T-helper 2 cell treated with Interferon-gamma antibody and Interleukin-4, amounts not matched to agents 100 ng/mL and 5 ng/mL, for 36 hours (primary cell): ENCODE measurements around the gene DTNBP1. TPM values are rescaled to one million over a fixed set of nuclear protein-coding genes. Genes with fewer than 3 reads are reported as not detected.

Source experiments
- intact Hi-C: fragments of 100-400 bp; cut with micrococcal nuclease; formaldehyde crosslinking; loops from one replicate; pipeline ENCODE4 v1.15.1; 2023
- total RNA-seq: library from RNA; stranded (reverse); gene quantifications from 2 replicates; pipeline ENCODE4 v1.2.3, GENCODE V29; 2022

Gene DTNBP1
- total RNA-seq, 1 donor from 2014 or later: 25.3 TPM

- intact Hi-C loops: loop anchor here (10.0 kb wide), 2 partner anchors 1412 to 1712 kb away; no protein-coding TSS in a partner anchor
Observed at GRCh38 chr6:15626878-15627674, 35.8 kb downstream of the DTNBP1 start.

- intact Hi-C loops: loop anchor here (10.0 kb wide), 2 partner anchors 1411 to 1711 kb away; no protein-coding TSS in a partner anchor
Observed at GRCh38 chr6:15626160-15626559, 36.7 kb downstream of the DTNBP1 start.

- intact Hi-C loops: loop anchor here (2.0 to 10.0 kb wide), 3 partner anchors 133 to 1709 kb away; no protein-coding TSS in a partner anchor
Observed at GRCh38 chr6:15623276-15624116, 39.3 kb downstream of the DTNBP1 start.

- intact Hi-C loops: loop anchor here (2.0 to 10.0 kb wide), 3 partner anchors 131 to 1707 kb away; no protein-coding TSS in a partner anchor
Observed at GRCh38 chr6:15622045-15622740, 40.6 kb downstream of the DTNBP1 start.

GRCh38 chr6:15621203-15622044 is 41.4 kb downstream of the DTNBP1 start:
- intact Hi-C loops: loop anchor here (2.0 to 10.0 kb wide), 3 partner anchors 131 to 1707 kb away; no protein-coding TSS in a partner anchor

GRCh38 chr6:15620611-15621010 is 42.2 kb downstream of the DTNBP1 start:
- intact Hi-C loops: loop anchor here (10.0 kb wide), 2 partner anchors 1406 to 1706 kb away; no protein-coding TSS in a partner anchor

- intact Hi-C loops: no loop called here
Observed at GRCh38 chr6:15619330-15619729, 43.5 kb downstream of the DTNBP1 start.

- intact Hi-C loops: no loop called here
Observed at GRCh38 chr6:15618685-15619084, 44.1 kb downstream of the DTNBP1 start.

GRCh38 chr6:15616261-15616660 is 46.6 kb downstream of the DTNBP1 start:
- intact Hi-C loops: no loop called here

- intact Hi-C loops: no loop called here
Observed at GRCh38 chr6:15615802-15616201, 47.0 kb downstream of the DTNBP1 start.

GRCh38 chr6:15614277-15614676 is 48.6 kb downstream of the DTNBP1 start:
- intact Hi-C loops: no loop called here

- intact Hi-C loops: no loop called here
Observed at GRCh38 chr6:15608396-15608795, 54.4 kb downstream of the DTNBP1 start.

- intact Hi-C loops: no loop called here
Observed at GRCh38 chr6:15607603-15608002, 55.2 kb downstream of the DTNBP1 start.

- intact Hi-C loops: no loop called here
Observed at GRCh38 chr6:15606347-15606746, 56.5 kb downstream of the DTNBP1 start.

GRCh38 chr6:15604843-15605242 is 58.0 kb downstream of the DTNBP1 start:
- intact Hi-C loops: no loop called here

GRCh38 chr6:15602154-15602553 is 60.7 kb downstream of the DTNBP1 start:
- intact Hi-C loops: no loop called here

GRCh38 chr6:15598273-15598798 is 64.5 kb downstream of the DTNBP1 start:
- intact Hi-C loops: no loop called here

- intact Hi-C loops: no loop called here
Observed at GRCh38 chr6:15596186-15596896, 66.5 kb downstream of the DTNBP1 start.

- intact Hi-C loops: no loop called here
Observed at GRCh38 chr6:15595461-15596173, 67.2 kb downstream of the DTNBP1 start.
